GM21526 (cell line): ENCODE measurements around the gene TPCN1.
"Not testable (repeated sequence)": the region's sequence is repeated elsewhere in the genome, so short reads cannot be mapped to it uniquely, and the experiment has no call there.

ENCODE experiments used
- ATAC-seq: cut with Tn5 transposase; IDR thresholded peaks from one replicate; pipeline ENCODE4 v1.9.1; 2021; ENCODE audit warnings: moderate library complexity; ENCODE audit not compliant: unreplicated experiment, low FRiP score

The TPCN1 gene

DNA sequence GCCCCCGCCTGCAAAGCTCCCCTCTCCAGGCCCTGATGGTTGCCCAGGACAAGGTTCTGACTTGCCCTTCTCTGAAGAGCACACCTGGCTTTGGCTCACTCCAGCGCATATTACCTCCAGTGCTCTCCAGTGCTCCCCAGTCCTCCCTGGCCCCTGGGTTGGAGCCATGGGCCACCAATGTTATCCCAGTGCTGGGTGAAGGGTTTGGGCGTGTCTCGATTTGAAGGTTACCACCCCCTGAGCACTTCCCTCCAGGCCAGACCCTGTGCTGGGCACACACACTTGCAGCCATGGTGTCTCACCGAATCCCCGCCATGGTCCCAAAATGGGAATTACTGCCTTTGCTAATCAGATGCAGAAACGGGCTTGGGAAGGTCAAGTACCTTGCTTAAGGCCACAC lies 24.7 kb upstream of the TPCN1 start:
- no peak for ATAC-seq

DNA sequence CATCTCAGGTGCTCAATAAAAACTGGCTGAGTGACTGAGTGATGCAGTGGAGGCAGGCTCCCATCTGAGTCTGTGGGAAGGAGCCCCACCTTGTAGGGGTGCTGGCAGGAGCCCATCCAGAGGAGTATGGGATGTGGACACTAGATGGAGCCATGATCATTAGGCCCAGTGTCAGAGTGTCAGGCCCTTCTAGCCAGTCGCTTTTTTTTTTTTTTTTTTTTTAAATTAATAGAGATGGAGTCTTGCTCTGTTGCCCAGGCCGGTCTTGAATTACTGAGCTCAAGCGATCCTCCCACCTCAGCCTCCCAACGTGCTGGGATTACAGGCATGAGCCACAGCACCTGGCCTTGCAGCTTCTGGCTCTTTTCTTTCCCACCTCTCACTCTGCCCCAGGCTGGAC lies 24.3 kb upstream of the TPCN1 start:
- peak; percentile 54 for ATAC-seq

DNA sequence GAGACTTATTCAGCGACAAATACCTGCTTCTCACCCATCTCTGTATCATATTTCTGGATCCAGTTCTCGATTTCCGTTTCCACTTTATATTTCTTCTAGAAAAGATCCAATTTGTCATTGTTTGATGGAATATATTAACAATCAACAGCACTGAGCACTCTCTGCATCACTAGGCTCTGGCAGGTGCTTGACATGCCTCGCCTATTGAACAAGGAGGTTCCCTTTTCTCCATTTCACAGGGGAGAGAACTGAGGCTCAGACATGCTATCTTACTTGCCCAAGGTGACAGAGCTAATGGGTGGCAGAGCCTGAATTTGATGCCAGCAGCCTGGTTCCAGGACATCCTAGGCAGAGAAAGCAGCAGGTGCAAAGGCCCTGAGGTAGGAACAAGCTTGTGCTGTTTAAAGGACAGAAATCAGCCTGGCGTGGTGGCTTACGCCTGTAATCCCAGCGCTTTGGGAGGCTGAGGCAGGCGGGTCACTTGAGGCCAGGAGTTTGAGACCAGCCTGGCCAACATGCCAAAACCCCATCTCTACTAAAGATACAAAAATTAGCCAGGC lies 23.7 kb upstream of the TPCN1 start:
- no peak for ATAC-seq

DNA sequence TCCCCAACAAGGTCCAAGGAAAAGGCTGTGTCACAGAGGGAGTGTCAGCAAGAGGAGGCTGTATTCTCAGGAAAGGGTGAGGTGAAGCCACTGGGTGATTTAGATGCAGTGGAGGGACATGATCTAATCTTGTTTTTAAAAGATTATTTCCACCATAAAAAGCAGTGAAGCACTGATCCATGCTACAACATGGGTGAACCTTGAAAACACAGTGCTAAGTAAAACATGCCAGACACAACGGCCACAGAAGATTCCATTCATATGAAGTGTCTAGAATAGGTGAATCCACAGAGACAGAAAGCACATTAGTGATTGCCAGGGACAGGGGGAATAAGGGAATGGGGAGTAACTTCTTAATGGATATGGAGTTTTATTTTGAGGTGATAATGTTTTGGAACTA lies 23.0 kb upstream of the TPCN1 start:
- no peak for ATAC-seq

DNA sequence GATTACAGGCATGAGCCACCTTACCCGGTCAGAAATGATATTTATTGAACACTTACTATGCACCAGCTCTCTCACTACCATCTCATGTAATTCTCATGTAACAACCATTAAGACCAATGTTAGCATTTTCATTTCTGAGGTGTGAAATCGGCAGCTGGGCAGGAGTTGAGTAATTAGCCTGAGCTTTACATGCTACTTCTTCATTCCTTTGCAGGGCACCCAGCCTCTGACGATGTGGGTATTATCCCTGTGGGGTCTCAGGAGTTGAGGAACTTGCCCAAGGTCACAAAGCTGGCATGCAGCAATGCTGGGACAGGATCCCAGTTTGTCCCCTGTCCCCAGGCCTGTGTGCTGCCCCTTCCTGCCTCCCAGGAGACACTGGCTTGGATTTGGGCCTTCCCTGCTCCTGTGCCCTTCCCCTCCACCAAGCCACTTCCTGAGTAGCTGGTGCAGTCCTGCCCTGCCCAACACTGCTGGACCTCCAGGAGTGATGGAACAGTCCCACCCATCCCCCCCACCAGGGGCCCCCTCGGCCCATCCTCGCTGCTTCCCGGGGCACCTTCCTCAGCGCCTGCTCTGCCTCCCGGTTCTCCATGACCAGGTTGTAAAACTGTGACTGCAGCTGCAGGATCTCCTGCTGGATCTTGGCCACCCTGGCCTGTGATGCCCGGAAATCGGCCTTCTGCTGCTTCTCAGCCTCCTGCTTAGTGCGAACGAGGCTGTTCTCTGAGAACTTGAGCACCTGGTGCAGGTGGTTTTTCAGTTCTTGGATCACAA lies 21.1 kb upstream of the TPCN1 start:
- ATAC-seq: no peak

DNA sequence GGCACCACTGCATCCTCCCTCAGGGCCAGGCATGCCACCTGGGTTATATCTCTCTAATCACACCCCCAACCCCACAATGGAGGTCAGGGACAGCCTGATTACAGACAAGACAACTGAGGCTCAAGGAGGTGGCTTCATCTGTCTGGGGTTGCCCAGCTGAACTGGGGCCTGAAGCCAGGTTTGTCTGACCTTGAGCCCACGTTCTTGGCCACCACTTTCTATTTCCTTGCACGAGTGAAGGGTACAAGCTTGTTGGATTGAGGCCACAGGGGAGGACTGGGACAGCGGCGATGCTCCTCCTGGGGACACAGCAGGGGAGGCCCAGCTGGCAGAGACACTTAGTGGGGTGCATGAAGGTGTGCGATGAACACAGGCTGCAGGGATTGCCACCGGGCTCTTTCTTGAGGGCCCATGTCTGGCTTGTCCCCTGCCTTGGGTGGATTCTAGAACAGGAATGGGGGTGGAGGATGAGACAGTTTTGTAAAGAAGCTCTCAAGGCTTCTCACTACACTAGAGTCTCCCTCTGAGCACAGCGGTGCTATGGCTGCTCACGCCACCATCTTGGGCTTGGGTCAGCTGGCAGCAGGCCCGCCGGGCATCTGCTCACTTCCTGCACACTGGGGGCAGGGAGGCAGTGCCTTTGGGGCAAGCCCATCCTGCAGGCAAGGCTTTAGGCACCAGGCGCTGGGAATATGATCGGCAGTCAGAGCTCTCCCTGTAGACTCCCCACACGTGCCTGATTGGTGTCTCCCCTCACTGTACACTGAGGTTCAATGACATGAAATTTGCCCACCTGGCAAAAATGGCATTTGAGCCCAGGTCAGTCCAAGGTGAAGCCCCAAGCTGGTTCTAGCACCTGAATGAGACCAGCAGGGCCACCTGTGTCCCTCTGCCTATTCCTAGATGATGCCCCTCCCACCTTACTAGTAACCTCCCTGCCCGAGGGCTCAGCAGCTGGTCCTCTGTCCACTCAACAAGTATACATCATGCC lies 19.8 kb upstream of the TPCN1 start:
- ATAC-seq: no peak

DNA sequence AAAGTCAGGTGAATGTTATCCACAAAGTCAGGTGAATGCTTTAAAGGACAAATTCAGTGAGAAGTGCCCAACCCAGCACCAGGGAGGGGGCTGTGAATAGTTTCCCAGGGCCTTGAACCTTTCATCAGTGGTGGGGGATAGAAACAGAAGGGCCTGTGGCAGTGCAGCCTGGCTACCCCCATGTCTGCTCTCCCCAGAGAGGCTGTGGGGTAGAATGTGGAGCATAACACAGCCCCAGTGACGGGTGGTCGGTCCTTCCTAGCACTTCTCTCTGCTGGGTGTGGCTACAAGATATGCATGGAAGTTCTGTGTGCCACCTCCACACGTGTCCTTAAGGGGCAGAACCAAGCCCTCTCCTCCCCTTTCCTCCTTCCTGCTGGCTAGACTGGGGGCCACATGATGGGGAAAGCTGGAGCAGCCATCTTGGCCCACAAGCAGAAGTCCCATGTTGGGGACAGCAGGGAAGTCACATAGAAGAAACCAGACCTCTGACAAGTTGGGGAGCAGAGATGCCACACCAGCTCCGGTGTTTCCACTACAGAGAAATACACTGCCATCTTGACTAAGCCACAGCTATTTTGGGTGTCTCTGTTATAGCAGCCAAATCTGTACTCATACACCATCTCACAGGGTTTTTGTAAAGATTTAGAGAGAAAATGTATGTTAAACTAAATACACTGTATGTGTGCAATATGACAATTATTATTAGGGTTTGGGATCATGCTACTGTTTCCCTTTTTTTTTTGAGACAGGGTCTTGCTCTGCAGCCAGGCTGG lies 18.8 kb upstream of the TPCN1 start:
- ATAC-seq: no peak

DNA sequence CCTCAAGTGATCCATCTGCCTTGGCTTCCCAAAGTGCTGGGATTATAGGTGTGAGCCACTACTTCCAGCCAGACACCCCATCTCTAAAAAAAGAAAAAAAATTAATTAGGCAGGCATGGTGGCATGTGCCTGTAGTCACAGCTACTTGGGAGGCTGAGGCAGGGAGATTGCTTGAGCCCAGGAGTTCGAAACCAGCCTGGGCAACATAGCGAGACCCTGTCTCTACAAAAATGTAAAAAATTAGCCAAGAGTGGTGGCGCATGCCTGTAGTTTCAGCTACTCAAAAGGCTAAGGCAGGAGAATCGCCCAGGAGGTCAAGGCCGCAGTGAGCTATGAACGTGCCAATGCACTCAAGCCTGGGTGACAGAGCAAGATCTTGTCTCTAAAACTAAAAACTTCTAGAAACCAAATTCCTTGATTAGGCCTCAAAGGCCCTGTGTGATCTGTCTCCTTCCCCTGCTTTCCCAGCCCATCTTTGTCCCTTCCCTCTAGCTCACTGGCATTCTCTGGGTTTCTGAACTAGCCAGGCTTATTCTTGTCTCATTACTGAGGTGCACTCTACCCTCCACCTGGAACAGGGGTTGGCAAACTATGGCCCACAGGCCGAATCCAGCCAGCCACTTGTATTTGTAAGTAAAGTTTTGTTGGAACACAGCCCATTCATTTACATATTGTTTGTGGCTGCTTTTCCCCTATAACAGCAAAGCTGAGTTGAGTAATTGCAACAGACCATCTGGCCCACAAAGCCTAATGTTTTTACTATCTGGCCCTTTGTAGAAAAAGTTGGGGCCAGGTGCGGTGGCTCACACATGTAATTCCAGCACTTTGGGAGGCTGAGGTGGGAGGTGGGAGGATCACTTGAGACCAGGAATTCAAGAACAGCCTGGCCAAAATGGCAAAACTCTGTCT lies 17.2 kb upstream of the TPCN1 start:
- ATAC-seq: no peak

DNA sequence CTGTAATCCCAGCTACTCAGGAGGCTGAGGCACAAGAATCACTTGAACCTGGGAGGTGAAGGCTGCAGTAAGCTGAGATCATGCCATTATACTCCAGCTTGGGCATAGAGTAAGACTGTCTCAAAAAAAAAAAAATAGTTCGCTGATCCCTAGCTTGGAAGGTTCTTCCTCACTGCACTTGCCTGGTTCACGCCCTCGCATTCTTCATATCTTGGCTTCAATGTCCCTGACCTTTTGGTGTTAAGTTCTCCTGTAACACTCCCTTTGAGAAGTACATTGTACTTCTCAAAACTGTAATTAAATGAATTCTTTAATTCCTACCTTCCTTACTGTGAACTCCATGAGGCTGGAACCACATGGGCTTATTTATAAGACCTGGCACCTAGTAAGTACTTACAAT lies 16.5 kb upstream of the TPCN1 start:
- no peak for ATAC-seq

DNA sequence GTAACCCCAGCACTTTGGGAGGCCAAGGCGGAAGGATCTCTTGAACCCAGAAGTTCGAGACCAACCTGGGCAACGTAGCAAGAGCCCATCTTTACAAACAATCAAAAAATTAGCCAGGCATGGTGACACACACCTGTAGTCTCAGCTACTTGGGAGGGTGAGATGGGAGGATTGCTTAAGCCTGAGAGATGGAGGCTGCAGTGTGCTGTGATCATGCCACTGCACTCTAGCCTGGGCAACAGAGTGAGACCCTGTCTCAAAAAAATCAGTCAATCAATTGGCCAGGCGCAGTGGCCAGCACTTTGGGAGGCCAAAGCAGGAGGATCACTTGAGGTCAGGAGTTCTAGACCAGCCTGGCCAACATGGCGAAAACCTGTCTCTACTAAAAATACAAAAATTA lies 14.5 kb upstream of the TPCN1 start:
- not testable (repeated sequence) for ATAC-seq

DNA sequence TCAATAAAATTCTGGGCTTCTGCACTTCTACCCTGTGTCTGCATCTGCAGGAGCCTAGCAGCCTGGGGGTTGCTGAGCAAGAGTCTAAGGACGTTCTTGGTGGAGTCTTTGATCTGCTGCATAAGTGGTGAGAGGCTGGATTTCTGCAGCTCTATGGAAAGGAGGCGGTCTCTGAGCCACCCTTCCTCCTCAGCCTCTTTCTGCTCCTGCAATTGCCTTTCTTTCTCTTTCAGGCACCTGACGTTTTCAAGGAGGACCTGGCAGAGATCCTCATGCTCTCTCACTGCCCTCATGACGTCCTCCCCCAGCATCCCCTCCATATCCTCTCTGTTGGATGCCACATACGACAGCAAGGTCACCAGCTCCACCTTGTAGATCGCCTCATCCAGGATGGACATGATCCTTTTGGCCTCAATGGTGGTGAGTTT lies 13.6 kb upstream of the TPCN1 start:
- ATAC-seq: no peak

DNA sequence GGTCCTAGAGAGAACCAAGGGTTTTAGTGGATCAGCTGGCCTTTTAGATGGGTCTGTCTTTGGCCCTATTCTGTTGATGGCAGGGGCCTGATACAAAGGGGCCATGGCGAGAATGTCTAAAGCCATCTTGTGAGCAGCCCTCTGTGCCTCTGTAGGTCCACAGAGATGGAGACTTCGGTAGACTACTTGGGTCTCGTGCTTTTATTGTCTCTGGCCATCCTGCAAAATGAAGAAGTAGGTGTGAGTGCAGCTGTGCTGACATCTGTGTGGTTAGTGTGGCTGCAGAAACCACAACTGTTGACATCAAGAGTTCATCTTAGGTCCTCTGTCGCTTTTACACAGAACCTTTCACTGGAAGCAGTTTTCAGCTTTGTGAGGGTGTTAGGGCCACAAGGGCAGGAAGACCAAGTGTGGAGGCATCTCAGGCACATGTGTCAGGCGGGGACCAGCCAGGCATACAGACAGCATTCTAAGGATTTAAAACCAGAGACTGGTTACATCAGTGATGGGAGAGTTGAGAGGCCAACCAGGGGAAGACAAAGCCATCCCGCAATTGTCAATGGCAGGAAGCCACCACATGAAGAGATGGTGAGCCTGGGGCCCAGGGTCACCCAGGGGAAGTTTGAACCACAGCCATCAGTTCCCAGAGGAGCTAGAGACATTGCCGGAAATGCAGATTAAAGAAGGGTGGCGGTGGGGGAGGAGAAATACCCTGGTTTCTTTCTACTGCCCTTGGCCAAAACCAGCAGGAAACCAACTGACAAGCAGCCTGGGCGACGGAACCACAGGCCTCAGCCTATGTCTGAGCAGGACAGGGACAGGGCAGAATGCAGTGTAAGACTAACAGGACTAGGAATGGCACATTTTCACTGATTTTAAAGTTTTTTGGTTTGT lies 13.0 kb upstream of the TPCN1 start:
- peak; percentile 83 for ATAC-seq

DNA sequence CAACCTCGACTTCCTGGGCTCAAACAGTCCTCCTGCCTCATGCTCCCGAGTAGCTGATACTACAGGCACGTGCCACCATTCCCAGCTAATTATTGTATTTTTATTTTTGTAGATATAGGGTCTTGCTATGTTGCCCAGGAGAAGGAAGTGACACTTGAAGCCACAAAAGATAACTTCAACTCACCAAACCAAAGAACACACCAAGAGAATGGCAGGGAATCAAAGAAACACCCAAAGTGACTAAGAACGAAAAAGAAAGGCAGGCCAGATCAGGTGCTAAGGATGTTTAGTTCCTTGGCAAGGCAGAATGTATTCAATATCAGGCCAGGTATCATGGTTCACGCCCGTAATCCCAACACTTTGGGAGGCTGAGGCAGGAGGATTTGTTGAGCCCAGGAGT lies 10.1 kb upstream of the TPCN1 start:
- ATAC-seq: no peak

DNA sequence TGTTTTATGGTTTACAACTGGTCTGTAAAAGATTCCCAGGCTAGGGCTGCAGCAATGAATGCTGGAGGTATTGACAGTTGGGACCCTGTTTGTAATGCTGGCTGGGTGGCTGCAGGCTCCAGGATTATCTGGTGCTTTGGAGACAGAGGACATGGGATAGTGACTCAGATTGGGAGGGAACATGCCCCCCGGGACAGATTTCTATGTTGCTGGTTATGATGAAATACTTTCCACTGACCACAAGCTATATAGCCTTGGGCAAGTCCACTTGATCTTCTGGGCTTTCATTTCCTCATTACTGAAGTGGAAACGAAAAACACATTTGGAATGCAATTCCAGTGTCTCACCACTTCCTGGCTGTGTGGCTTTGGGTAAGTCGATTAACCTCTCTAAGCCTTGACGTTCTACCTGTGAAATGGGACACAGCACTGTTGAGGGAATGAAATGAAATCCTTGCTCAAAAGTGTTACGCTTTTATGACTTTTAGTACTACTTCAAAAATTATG lies 6.3 kb upstream of the TPCN1 start:
- ATAC-seq: no peak

DNA sequence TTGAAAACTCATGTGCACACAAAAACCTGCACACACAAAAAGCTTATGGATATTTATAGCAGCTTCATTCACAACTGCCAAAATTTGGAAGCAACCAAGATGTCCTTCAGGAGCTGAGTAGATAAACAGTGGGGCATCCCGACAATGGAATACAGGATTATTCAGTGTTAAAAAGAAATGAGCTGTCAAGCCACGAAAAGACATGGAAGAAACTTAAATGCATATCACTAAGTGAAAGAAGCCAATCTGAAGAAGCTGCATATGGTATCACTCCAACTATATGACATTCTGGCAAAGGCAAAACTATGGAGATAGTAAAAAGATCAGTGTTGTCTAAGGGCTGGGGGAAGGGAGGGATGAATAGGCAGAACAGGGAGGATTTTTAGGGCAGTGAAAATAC lies 5.2 kb upstream of the TPCN1 start:
- ATAC-seq: no peak

DNA sequence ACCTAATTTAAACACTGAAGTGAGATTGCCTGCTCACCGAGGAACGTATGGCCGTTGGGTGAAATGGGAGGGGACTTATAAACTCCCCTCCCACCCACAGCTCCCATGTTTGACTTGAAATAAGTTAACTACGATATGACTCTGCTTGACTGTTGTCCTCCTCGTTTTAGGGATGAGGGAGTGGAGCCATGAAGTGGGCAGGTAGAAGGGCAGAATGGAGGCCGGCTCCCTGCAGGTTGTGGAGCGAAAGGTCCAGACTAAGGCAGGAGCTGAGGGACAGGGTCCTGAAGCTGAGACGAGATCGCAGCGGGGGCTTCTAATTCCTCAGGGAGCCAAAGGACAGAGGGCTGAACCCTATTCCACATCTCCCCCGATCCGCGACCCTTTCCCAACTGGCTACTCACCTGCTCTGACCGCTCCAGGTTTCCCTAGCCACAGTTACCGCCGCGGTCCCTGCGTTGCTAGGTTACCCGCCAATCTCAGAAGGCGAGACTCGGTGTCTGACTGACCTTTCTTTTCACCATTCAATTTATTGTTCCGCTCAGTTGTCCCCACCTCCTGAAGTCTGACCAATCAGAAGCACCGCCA lies 577 bp upstream of the TPCN1 start:
- ATAC-seq: no peak

DNA sequence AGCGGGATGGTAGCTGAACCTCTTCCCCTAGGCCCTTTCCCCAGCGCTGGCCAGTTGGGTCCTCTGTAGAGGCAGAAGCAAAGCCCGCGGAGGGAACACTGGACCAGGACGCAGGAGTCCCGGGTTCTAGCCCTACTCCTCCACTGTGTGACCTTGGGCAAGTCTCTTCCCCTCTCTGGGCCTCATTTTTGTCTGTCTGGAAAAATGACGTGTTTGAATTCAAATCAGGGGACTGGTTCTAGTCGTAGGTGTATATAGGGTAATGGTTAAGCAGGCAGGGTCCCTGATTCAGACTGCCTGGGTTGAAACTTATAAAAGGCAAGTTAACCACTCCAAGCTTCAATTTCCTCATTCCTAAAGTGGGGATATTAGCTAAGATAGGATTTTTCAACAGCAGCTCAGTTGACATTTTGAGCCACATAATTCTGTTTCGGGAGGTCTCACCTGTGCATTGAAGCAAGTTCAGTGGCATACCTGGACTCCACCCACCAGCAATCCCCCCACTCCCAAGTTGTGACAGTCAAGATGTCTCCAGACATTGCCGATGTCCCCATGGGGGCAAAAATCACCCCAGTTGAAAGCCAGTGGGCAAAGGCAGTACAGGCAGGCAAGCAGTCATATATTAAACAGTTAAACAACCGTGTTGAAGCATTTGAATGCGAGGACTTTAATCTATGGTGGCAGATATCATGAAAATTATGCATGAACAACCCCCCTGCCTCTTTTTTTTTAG lies 899 bp downstream of the TPCN1 start:
- ATAC-seq: no peak
